COR-L47 (cell line): ENCODE data around the gene AHRR.

Source experiments
- DNase-seq: peaks from one replicate; lab custom pipeline; 2025; lab: John Stamatoyannopoulos, UW

The AHRR gene

DNA sequence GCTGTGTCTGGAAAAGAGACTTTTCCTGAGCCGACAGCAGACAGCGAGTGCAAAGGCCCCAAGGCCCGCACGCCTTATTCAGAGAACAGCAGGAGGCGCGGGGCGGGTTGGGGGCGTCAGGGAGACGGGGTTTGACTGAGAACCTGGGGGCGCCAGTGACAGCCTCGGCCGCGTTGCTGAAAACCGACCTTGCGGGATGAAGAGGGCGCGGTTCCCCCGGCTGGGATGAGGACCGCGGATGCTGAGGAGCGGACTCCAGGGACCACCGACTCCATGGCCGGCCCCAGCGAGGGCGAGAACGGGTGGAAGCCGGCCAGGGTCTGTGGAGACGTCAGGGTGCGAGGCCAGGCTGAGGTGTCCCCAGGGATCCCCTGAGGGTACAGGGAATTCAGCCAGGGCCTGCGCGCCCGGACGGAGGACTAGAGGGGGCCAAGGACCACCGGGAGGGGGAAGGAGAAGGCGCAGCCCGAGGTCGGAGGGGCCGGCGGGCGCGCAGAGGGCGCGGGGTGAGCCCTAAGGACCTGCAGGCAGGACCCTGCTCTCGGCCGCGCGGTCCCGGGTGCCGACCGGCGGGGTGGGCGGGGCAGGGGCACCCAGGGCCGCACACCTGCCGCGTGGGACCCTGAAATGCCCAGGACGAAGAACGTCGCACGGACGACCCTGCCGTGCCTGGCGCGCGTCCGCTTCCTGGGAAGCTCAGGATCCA, 837 bp upstream of the AHRR start:
- no peak for DNase-seq

DNA sequence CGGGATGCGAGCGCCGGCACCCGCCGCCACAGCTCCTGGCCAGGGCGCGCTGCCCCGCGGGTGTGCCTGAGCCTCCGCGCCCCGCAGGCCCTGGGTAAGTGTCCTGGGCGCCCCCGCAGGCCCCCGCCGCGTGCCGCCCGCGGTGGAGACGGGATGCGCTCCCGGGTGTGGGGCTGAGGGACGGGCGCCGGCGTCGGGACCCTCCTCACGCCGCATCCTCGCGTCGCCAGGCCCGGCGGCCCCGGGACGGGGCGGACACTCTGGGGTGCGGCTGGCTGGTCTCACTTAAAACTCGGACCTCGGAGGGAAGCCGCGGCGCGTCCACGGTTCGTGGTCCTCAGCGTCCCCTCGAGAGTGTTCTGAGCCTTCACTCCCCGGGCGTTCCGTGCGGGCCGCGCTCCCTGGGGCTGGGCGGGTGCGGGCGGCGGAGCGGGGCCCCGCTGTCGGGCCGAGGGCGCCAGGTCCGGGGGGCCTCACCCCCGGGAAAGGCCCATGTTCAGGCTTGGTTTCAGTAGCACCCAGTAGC, 275 bp downstream of the AHRR start:
- no peak for DNase-seq

DNA sequence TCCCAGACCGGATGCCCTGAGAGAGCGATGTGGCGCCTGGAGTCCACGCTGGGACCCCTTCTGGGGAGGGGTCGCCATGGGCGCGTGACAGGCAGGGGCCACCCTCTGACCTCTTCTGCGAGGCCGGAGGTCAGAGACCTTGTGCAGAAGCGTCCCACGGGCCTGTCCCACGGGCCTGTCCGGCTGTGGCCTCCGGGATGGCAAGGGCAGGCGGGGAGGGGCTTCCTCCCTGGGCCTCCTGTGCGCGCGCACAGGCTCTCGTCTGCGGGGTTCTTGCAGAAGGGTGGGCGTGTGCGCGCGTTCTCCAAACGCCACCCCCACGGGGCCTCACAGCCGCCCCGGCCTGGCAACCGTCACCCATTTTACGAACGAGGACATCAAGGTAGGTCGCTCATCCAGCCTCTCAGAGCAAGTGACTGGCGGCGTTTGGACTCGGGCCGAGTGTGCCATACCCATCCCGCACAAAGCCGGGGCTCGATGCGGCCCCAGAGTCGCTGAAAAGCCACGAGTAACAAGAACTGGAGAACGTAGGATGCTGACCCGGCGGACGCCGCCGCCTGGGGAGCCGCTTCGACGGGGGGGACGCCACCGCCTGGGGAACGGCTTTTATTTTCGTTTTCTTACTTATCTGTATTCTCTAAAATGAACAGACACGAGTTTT, 897 bp downstream of the AHRR start:
- DNase-seq: no peak

DNA sequence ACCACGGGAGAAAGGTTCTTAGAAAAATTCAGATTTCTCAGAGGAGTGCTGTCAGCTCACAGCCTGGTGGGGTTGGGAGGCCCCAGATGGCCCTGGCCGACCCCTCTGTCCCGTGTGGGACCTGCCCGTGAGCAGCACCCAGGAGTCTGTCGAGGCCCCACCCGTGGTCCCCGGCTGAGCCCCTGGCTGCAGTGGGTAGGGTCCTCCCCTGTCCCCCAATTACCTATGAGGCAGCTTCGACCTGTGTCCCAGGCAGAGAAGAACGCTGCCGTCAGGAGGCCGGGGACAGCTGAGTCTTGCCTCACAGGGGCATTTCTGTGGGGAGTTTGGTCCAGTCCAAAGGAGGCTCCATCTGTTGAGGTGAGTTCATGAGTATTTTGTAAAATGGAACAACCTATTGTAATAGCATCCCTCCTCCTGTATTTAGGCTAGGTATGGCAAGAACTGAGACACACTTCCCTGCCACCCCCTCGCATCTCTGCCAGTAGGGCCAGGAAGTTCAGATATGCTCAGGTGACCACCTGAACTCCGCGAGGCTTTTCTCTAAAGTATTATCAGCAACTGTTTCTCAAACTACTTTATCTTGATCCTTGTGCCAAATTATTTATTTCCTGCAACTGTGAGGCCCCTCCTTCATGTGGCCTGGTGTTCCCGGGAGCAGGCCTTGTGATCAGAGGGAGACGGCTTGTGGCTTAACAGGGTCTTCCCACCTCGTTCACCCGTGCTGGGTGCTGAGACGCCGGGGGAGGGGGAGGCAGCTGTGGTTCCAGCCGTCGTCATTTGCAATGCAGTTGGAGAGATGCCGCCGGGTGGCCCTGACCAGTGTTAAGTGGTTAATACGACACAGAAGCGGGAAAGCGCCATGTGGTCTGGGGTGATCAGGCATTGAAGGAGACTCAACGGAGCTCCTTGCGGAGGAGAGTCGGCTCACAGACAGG, 1.7 kb downstream of the AHRR start:
- no peak for DNase-seq

DNA sequence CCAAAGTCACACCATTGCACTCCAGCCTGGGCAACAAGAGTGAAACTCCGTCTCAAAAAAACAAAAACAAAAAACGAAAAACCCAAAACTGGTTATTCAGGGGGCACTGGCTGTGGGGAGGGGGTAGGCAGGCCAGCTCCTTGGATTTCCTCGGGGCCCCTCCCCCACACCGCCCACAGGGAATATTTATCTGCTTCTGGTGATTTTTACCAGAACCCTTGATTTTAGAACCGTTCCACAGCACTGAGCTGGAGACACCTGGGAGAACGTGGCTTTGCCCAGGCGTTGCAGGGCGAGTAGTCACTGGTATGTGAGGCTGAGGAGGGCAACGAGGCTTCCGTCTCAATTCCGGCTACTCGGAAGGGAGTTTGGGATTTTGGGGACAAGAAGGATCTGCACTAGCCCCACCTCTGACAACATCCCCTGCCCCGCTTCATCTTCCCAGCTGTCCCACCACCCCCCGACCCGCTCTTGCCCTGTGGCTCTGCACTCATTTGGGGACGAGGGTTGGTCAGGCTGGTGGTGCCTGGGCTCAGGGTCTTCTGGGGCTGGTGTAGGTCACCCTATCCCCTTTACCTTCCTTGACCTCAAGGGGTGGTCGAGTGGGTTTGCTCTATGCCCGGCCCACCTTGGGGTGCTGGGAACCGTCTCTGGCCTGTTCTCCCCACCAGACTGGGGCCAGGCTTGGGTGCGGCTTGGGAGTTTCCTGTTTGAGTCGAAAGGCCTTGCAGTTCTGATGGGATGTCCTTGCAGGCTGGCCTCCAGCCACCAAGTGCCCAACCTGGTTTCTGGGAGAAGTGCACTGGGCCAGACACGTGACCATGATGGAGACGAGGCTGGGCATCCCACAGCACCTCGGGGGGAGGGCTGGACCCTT, 3.5 kb downstream of the AHRR start:
- no peak for DNase-seq

DNA sequence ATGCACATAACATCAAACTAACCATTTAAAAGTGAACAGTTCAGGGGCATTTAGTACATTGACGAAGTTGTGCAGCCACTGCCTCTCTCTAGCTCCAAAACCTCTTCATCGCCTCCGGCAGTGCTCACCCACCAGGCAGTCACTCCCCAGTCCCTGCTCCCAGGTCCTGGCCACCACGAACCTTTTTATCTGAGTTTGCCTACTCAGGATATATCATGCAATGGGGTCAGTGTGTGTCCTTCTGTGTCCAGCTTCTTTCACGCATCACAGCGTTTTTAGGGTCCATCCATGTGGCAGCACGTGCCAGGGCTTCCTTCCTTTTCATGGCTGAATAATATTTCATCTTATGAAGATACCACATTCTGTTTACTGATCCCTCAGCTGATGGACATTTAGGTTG, 4.6 kb downstream of the AHRR start:
- no peak for DNase-seq

DNA sequence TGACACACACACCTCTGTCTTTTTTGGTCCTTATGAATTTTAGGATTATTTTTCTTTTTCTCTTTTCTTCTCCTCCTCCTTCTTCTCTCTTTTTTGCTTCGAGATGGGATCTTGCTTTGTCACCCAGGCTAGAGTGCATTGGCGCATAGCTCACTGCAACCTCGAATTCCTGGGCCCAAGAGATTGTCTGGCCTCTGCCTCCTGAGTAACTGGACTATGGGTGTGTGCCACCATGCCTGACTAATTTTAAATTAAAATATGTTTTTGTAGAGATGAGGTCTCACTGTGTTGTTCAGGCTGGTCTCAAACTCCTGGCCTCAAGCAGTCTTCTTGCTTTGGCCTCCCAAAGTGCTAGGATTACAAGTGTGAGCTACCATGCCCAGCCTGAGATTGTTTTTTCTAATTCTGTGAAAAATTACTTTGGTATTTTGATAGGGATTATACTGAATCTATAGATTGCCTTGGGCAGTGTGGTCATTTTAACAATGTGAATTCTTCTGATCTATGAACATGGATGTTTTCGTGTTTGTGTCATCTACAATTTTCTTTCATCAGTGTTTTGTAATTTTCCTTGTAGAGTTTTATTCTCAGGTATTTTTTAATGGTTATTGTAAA, 7.7 kb downstream of the AHRR start:
- DNase-seq: no peak

DNA sequence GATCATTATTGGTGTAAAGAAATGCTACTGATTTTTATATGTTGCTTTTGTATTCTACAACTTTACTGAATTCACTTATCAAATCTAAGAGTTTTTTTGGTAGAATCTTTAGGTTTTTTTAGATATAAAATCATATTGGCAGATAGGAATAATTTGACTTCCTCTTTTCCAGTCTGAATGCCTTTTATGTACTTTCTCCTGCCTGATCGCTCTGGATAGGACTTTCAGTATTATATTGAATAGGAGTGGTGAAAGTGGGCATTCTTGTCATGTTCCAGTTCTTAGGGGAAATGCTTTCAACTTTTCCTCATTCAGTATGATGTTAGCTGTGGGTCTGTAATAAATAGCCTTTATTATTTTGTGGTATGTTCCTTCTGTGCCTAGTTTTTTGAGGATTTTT, 8.3 kb downstream of the AHRR start:
- no peak for DNase-seq

DNA sequence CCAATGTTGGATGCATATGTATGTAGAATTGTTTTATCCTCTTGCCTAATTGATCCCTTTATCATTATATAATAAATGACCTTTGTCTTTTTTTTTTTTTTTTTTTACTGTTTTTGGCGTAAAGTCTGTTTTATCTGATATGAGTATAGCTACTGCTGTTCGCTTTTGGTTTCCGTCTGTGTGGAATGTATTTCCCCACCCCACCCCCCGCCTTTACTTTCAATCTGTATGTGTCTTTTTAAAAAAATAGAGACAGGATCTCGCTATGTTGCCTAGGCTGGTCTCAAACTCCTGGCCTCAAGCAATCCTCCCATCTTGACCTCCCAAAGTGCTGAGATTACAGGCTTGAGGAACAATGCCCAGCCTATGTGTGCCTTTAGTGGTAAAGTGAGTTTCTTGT, 11.3 kb downstream of the AHRR start:
- DNase-seq: no peak

DNA sequence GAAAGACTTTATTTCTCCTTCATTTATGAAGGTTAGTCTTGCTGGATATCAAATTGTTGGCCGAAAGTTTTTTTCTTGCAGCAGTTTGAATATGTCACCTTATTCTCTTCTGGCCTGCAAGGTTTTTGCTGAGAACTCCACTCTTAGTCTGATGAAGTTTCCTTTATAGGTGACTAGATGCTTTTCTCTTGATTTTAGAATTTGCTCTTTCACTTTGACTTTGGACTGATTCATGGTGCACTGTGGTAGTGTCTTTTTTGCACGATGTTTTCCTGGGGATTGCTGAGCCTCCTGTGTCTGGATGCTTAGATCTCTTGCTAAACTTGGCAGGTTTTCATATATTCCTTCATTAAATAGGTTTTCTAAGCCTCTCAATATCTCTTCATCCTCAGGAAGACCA, 12.4 kb downstream of the AHRR start:
- no peak for DNase-seq

DNA sequence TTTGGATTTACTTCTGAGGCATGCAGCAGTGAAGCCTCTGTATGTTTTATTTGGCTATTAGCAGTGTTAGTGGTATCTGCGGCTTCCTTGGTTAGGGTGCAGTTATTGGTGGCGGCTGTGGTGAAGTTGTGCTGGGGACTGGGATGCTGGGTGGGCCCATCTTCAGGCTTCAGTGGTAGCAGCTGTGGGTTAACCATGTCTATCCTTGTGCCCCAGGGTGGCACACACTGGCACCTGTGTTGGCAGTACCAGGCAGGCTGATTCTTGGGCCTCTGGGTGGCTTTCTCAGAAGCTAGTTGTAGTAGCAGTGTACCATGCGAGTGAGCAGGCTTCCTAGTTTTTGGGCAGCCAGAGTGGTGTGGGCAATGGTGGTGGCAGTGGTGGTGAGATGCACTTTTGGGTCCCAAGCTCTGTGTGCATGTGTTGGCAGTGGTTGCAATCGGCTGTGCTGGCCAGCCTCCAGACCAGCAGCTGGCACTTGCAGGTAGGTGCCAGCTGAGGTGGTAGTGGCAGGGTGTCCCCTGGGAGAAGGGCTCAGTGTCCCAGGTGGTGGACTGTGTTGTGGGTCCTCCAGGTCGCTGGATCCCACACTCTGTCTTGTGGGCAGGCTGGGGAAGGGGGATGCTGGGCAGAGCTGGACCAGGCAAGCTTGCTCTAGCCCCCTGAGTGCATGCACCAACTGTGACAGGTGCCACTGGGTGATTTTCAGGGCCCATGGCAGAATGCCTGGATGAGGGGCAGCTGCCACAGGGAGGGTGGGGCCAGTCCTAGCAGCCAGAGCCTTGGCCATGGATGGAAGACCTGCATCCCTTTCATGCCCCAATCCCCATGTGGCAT, 13.6 kb downstream of the AHRR start:
- DNase-seq: peak; percentile 18

DNA sequence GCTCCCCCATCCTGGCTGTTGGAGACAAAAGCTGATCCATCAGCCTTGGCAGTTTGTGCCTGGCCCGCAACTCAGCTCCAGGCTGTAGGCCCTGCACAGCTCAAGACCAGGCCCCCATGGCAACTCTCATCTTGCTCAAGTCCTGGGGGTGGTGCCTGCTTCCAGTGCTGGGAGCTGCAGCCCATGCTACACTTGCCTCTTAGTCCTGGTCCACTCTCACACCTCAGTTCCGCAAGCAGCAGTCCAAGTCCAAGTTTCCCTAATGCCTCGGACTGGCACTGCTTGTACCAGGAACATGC, 14.2 kb downstream of the AHRR start:
- no peak for DNase-seq

DNA sequence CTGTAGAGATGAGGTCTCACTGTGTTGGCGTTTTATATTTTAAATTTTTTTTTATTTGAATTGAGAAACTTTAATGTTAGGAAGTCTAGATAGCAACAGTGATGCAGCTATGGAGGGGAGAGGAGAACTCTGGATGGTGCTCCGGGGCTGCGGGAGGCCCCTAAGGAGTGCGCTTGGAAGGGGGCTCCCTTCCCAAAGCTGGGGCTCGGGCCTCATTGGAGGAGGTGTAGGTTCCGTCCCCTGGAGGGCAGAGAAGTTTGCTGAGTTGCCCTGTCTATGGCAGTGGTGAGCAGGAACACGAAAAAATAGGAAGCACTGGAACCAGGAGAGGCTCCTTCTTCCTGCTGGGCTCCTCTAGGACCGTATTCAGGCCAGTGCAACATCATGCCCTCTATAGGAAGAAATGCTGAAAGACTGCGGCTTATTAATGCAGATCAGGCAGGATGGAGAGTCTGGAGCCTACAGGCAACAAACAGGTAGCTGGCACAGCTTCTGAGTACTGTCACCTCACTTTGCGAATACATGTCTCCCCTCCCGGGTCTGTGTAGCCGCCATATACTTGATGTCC, 16.1 kb downstream of the AHRR start:
- DNase-seq: no peak

DNA sequence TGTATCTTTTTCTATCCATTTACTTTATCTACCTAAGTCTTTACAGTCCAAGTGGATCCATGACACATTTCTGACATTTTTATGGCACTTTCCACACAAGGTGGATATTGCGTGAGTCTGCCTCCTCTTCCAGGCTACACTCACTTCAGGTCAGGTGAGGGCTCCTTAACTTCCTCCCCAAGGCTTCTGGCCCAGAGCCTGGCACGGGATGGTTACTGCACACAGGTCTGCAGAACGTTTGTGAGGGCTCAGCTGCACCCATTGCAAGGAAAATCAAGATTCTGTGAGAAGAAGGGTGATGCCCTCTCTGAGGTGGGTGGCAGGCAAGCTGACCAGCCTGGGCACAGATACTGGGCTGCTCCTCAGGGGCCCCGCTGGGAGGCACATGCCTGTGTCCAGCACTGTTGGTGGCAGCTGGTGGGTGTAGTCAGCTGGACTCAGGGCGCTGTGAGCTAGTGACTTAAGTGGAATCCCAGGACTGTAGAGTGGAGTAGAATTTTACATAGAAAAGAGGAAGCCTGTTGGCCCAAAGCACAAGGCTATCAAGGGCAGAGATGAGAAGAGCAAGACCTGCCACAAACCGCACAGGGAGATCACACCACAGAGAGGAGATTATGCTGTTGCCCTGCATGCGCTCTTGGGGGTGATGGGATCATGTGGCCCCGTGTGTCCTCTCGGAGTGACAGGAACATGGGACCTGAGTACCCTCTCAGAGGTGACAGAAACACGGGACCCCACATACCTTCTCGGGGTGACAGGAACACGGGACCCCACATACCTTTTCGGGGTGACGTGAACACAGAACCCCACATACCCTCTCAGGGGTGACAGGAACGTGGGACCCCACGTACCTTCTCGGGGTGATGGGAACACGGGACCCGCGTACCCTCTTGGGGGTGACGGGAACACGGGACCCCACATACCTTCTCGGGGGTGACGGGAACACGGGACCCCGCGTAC, 21.3 kb downstream of the AHRR start:
- DNase-seq: no peak

DNA sequence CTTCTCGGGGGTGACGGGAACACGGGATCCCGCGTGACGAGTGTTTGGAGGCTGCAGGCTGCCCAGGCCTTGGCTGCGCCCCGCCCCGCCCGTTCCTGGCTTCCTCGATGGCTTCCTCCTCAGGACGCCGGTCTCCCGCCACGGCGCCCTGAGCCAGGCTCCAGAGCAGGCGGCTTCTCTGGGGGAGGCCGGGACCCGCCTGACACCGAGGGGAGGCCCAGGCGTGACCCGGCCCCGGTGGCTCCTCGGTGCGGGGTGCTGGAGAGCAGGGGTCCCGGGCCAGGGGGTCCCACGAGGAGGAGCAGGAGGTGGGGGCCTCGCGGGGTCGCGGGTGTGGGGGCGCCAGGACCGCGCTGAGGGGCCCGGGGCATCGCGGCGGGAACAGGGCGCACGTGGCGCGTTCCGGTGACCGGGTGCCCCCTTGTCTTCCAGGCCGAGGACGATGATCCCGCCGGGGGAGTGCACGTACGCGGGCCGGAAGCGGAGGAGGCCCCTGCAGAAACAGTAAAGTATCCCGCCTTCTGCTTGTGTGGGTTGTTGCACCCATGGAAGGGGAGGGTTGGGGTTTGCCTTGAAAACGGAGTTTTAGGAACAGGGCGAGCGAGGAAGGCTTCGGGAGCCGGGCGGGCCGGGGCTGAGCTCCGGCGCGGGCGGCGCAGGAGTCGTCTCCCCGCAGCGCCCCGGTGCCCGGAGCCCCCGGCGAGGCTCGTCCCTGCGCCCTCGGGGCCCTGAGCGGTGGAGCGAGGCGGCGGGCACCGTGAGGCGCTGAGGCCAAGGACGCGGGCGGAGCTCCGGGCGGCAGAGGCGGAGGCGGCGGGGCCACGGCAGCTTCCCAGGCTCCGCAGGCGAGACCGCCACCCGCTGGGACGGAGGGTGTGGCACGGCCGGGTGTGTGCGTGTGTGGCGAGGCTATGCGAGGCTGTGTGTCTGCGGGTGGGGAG, 22.2 kb downstream of the AHRR start:
- peak; percentile 65 for DNase-seq

DNA sequence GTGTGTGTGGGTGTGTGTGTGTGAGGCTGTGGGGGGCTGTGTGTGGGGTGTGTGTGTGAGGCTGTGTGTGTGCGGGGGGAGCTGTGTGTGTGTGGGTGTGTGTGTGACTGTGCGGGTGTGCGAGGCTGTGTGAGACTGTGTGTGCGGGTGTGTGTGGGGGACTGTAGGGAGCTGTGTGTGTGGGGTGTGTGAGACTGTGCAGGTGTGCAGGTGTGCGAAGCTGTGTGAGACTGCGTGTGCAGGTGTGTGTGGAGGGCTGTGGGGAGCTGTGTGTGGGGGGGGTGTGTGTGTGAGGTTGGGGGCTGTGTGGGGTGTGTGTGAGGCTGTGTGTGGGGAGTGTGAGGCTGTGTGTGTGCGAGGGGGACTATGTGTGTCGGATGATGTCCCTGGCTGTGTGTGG, 23.2 kb downstream of the AHRR start:
- no peak for DNase-seq

DNA sequence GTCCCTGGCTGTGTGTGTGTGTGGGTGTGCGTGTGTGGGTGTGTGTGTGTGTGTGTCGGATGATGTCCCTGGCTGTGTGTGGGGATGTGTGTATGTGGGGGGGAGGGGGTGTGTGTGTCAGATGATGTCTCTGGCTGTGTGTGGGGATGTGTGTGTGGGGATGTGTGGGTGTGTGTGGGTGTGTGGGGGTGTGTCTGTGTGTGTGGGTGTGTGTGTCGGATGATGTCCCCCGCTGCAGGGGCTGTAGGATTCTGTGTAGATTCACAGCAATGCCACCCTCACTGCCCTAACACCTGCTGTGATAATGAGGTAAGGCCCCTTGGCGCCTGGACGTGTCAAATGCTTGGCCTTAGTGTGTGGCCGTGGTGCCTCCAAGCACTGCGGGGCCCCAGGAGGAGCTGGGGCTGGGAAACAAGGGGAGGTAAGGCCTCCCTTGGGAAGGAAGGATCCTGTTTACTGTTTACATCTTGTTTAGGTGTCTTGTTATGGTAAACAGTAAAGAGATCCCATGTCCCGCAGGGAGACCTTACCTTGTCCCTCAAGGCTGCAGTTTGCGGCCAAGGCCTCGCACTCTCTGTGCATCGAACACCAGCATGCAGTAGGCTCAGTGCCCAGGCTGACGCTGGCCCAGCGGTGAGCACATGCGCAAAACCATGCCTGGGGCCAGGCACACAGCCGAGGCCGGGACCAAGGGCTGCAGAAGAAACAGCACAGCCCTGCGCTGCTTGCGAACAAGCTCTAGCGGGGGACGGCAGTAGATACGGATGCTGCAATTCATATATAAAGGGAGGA, 24.1 kb downstream of the AHRR start:
- no peak for DNase-seq
